H1 (cell line): ENCODE results near the gene RNASE7. TPM values are rescaled to one million over a fixed set of nuclear protein-coding genes. Genes with fewer than 3 reads are reported as not detected.

Experiments used
- CTBP2 ChIP-seq: IDR thresholded peaks from 2 replicates; pipeline ENCODE4 v1.7.0; 2011; ENCODE audit warnings: borderline replicate concordance, mild to moderate bottlenecking, moderate library complexity, mixed read lengths, low read length; ENCODE audit not compliant: insufficient read depth, insufficient read length
- E2F6 ChIP-seq: IDR thresholded peaks from 2 replicates; pipeline ENCODE4 v1.6.1; 2012; ENCODE audit warnings: inconsistent platforms
- EGR1 ChIP-seq: IDR thresholded peaks from 2 replicates; pipeline ENCODE4 v1.6.1; 2011; ENCODE audit warnings: low read depth, low read length, borderline replicate concordance
- FOSL1 ChIP-seq: IDR thresholded peaks from 2 replicates; pipeline ENCODE4 v1.6.1; 2011; ENCODE audit warnings: mild to moderate bottlenecking, low read depth, low read length, moderate library complexity; ENCODE audit not compliant: insufficient read depth
- HDAC2 ChIP-seq, 2 experiments: fragments of 300-600 bp in 1 of 2; sonication (generic) in 1 of 2; IDR thresholded peaks; 2 replicates each; pipeline ENCODE4 v1.6.1; 2011 to 2012; ENCODE audit warnings: low read depth in 2 of 2, low read length in 2 of 2, mild to moderate bottlenecking in 2 of 2, moderate library complexity in 2 of 2, borderline replicate concordance in 1 of 2, inconsistent platforms in 1 of 2
- polyA plus RNA-seq, 7 experiments: library from polyadenylated mRNA; depleted of rRNA in 3 of 7; stranded (reverse) in 5 of 7; unstranded in 2 of 7; fragments of >200 nt in 5 of 7; fragments of 200-250 nt in 2 of 7; gene quantifications; 1 replicate in 5 of 7; 2 replicates in 1 of 7; 4 replicates in 1 of 7; pipeline versions ENCODE4 v1.2.1 to v1.2.3, GENCODE V29; 2011 to 2013; ENCODE audit warnings: missing spikeins in 2 of 7, mixed read lengths in 2 of 7
- total RNA-seq: library from RNA; stranded (reverse); fragmentation: NEBNext Ultra II Directional; extraction: Animal tissue kit (Norgen Biotek cat#: 25700); gene quantifications from 2 replicates; pipeline ENCODE4 v1.2.1, GENCODE V29; 2021

Gene RNASE7
- total and polyA plus RNA-seq, 2 of the 8 experiments (the other 6 are each of a cell fraction or from before 2014, with no cell fraction given): not detected

GRCh38 chr14:21025371-21026273 is 16.5 kb upstream of the RNASE7 start (continued):
- peak; percentile 46 for TF ChIP-seq CTBP2
- TF ChIP-seq EGR1: peak; percentile 59; the same call in 1 of the 2 replicates
- TF ChIP-seq E2F6: peak; percentile 93
- TF ChIP-seq FOSL1: no peak
- TF ChIP-seq HDAC2 (IDR thresholded peaks at IDR 0.05; ENCODE audit: borderline replicate concordance in 1 of 2, low read depth in 2 of 2, low read length in 2 of 2): peak in 1 of 2 experiments; percentile 79; a peak in 1 of 4 replicates
- TF ChIP-seq, all 59 proteins: peak for 9
